GM19438 (cell line): ENCODE results near the gene AIPL1.

Experiments
- ATAC-seq: cut with Tn5 transposase; IDR thresholded peaks from one replicate; pipeline ENCODE4 v1.9.1; 2021; ENCODE audit warnings: low read depth; ENCODE audit not compliant: unreplicated experiment

The AIPL1 gene

GRCh38 chr17:6467567-6467966 lies 32.6 kb upstream of the AIPL1 start:
- no peak for ATAC-seq

- ATAC-seq = no peak
Measured at GRCh38 chr17:6465206-6466003, 30.5 kb upstream of the AIPL1 start.

GRCh38 chr17:6464446-6465041 lies 29.6 kb upstream of the AIPL1 start:
- no peak for ATAC-seq

- no peak for ATAC-seq
Measured at GRCh38 chr17:6463616-6464445, 28.9 kb upstream of the AIPL1 start.

DNA sequence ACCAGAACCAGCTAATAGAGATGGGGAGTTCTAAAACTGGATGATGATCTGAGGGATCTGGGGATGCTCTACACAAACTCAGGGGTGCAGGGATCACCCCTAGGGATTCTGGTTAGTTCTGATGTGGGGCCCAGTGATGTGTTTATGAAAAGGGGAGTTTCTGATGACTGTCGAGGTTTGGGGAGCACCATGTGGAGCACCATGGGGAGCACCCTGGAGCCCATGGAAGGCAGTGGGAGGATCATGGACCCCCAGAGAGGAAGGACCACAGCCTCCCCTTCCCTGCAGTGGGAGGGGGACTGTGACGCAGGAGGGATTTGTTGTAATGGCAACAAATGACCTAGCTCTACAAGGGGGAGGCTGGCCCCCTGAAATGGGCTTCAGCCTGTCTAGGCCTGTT lies 27.8 kb upstream of the AIPL1 start:
- ATAC-seq = no peak

GRCh38 chr17:6461792-6462524 lies 27.0 kb upstream of the AIPL1 start:
- no peak for ATAC-seq

DNA sequence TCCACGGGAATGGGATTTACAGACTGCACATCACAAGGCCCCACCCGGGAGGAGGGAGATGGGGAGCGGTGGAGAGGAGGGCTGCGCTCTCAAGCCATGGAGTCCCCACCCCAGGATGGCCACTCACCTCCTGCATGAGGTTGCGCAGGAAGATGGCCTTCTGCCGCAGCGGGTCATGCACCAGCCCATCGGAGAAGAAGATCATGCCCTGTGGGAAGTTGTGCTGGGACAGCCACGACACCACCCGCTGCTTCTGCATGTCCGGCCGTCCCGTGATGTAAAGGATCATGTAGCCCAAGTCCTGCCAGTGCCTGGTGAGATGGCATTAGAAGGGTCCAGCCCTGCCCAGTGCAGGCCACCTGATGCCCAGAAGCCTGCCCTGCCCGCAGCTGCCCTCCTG lies 26.3 kb upstream of the AIPL1 start:
- no peak for ATAC-seq

DNA sequence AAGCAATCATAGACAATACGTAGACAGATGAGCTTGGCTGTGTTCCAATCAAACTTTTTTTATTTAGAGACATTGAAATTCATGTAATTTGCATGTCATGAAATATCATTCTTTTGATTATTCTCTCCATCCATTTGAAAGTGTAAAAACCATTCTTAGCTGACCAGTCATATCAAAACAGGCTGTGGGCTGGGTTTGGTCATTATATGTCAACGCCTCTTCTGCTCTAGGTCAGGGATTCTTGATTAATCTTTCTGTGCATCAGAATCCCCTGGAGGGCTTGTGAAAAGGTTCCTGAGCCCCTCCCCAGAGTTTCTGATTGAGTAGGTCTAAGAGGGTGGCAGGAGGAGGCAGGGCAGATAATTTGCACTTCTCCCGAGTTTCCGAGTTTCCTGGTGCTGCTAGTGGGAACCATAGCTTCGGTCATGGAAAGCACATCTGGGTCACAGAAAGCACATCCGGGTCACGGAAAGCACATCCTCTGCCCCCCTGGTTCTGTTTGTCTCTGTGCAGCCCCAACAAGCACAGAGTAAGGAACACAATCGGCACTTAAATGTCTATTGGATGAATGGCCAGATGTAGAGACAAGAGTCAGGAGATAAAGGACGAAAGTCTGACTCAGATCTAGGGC lies 25.7 kb upstream of the AIPL1 start:
- ATAC-seq = no peak

DNA sequence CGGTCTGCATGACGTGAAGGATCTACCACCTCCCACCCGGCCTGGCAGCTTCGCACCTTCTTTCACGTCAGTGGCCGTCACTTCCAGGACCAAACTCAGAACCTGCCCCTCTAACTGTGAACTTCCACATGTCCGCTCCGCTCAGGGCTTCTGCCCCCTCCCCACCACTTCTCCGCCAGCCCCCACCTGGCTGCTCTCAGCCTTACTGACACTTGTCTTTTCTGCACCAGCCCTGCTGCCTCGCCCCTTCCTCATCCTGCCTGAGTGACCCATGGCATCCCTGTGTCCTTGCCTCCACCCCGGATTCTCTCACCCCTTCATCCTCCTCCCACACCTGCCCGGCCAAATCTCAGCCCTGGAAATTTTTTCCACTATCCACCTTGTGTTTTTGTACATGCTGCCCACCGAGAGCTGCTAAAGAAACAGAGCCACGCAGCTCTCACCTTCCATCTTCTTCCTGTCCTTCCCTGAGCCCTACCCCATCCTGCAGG lies 23.6 kb upstream of the AIPL1 start:
- no peak for ATAC-seq

- no peak for ATAC-seq
Measured at GRCh38 chr17:6457688-6458459, 23.0 kb upstream of the AIPL1 start.

DNA sequence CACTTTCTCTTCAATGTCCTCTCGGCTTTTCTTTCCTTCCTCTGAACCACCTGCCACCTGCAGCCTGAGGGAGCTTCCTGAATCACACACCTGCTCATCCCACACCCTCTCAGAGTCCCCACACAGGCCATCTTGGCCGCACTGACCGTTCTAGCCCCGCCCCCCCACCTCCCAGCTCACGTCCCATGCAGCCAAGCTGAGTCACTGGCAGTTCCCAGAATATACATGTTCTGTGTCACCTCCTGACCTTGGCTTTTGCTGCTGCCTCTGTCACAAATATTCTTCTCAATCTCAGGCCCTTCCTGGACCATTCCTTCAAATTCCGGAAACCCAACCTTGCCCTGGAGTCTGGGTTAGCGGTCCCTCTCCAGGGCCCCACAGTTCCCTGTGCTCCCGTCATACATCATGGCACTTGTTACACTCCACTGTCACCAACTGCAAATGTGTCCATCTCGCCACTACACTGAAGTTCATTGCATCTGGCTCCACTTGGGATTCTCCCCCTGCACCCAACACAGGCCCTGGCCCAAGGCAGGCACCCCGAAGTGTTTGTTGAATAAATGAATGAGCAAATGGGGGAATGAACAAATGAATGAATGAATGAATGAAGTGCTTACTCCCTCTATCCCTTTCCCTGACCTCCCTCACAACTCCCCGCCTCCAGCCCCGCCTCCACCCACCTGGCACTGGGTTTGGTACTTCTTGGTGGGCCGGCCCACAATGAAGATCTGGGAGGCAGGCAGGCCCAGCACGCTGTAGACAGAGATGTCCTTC lies 22.2 kb upstream of the AIPL1 start:
- no peak for ATAC-seq

DNA sequence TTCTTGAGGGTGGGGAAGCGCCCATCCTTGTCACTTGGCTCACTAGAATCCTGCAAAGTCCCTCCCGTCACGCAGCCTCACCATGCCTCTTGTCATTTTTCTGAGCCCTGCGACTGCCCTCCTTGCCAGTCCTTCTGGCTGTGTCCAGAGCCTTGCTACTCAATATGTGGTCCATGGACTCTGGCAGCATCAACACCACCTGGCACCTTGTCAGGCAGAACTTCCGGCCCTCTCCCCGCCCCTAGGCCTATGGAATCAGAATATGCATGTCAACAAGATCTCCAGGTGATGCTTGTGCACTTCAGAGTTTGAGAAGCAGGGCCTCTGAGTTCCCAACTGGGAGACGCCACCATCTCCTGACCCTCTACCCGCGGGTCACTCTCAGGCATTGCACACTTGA lies 21.4 kb upstream of the AIPL1 start:
- no peak for ATAC-seq

DNA sequence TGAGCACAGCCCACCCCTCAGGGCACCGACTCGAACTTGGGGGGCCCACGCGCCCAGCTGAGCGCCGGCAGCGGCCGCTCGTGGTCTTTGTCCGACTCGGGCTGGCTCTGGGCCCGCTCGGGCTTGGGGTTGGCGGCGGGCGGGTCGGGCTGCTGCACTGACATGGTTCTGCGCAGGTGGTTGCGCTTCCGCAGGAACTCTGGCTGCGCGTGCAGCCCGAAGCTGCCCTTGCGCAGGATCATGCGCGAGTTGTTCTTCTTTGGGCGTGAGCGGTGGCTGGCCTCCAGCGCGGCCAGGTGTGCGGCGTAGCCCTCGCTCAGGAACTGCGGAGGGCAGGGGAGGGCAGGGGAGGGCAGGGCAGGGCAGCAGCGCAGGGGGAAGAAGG lies 20.4 kb upstream of the AIPL1 start:
- no peak for ATAC-seq

DNA sequence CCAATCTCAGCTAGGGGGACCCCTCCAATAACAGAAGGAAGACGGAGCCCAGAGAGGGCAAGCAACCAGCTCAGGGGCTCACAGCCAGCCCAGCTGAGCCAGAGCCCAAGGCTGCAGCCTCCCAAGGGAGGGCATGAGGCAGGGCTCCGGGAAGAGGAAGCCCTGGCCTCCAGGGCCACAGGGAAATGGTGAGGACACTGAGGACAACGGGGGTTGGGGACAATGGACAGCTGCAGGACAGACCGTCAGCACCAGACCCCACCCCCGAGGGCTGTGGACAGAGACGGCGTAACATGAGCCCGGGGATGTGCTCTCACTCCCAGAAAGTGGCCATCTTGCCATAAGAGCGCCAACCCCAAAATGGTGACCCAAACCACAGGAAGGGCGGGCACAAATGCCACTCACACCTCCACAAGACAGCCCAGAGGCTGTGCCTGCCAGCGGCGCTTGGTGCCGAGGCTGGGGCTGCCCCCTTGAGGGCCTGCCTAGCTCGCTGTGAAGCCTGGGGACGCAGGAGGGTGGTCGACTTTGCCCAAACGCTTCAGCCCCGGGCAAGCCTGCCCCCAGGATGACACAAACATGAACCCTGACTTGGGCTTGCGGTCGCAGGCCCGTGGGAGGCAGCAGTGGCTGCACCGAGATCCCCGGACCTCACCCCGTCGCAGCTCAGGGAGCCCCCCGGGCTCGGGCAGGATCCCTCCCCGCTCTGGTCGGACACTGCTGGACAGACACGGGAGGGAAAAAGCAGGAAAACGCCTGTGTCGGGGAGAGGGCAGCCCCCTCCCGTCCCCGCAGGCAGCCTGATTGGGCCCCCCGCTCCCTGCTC lies 19.8 kb upstream of the AIPL1 start:
- ATAC-seq = no peak

- ATAC-seq = no peak
Measured at GRCh38 chr17:6453279-6454024, 18.5 kb upstream of the AIPL1 start.

DNA sequence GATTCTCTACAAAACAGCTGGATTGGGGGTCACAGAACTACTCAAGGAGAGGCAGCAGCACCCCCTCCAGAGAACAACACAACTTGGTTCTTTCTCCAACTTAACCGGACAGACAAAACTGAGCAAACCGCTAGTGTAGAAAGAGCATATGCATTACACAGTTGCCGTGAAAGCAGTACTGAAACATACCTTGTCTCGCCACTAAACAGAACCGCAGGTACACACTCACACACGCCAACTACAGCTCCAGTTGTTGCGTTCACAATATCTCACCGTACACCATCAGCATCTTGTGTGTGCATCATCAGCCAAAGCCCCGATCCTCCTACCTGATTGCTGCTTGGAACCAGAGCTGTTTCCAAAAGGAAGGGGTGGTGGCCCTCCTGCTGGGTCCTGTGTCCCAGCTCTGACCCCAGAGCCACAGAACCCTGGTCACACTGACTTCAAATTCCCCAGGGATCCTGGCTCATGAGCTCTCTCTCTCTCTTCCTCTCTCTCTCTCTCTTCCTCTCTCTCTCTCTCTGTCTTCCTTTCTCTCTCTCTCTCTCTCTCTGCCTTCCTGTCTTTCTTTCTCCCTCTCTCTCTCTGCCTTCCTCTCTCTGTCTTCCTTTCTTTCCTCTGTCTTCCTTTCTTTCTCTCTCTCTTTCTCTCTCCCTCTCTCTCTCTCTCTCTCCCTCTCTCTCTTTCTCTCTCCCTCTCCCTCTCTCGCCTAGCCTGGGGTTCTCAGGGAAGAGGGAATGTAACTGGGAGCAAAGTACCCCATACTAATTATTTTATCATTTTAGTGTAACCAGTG lies 17.7 kb upstream of the AIPL1 start:
- no peak for ATAC-seq
